Measurements from ENCODE around the gene EXOSC1. TPM values are rescaled to one million over a fixed set of nuclear protein-coding genes. Genes with fewer than 3 reads are reported as not detected.

The EXOSC1 gene
- total and polyA plus RNA-seq, 4 donors = 11.2 to 25.9 (median 14.5) TPM

GRCh38 chr10:97434557-97434956 lies 11.2 kb downstream of the EXOSC1 start (continued):
- TF ChIP-seq GABPA (IDR thresholded peaks at IDR 0.05 in 1 of 2, conservative IDR thresholded peaks at IDR 0.05 in 1 of 2) = no peak
- TF ChIP-seq MAX (IDR thresholded peaks at IDR 0.05) = no peak
- no peak for TF ChIP-seq REST (IDR thresholded peaks at IDR 0.05)
- TF ChIP-seq HNF4A (conservative IDR thresholded peaks at IDR 0.05) = no peak
- TF ChIP-seq EGR1 (IDR thresholded peaks at IDR 0.05; ENCODE audit: low read depth in 2 of 2) = no peak

- Histone ChIP-seq H3K36me3 (ENCODE audit: control insufficient read depth in 4 of 4, insufficient read depth in 3 of 4, low read depth in 1 of 4, low read length in 3 of 4) (peaks cover 3 to 51% (median 39%) of the 10 kb centered on the region in 4 donors), H3K27me3 (ENCODE audit: control insufficient read depth in 4 of 4, insufficient read depth in 4 of 4, low read length in 3 of 4) (no peaks in the 10 kb centered on the region), H3K9ac (ENCODE audit: low read depth in 1 of 2, low read length in 2 of 2) (no peak overlapping the region), H3K4me3 (ENCODE audit: low read depth in 1 of 3, low read length in 3 of 3) (no peak overlapping the region), H3K4me1 (ENCODE audit: control insufficient read depth in 4 of 4, insufficient read depth in 4 of 4, low read length in 3 of 4) (peaks cover 0 to 4% (median 2%) of the 10 kb centered on the region in 4 donors), H3K9me3 (ENCODE audit: control insufficient read depth in 4 of 4, low read length in 3 of 4) (no peaks in the 10 kb centered on the region), H3K27ac (ENCODE audit: low read depth in 1 of 2, low read length in 2 of 2) (no peak overlapping the region)
- no peak for TF ChIP-seq HNF4G (IDR thresholded peaks at IDR 0.05)
- DNase-seq (ENCODE audit: low spot score) = no peak
These were observed 11.8 kb downstream of the EXOSC1 start for GRCh38 chr10:97434055-97434454.

- Histone ChIP-seq H3K27ac (ENCODE audit: low read depth in 1 of 2, low read length in 2 of 2) (no peak overlapping the region), H3K4me3 (ENCODE audit: low read depth in 1 of 3, low read length in 3 of 3) (no peak overlapping the region), H3K27me3 (ENCODE audit: control insufficient read depth in 4 of 4, insufficient read depth in 4 of 4, low read length in 3 of 4) (no peaks in the 10 kb centered on the region), H3K4me1 (ENCODE audit: control insufficient read depth in 4 of 4, insufficient read depth in 4 of 4, low read length in 3 of 4) (peaks cover 2 to 20% (median 13%) of the 10 kb centered on the region in 4 donors), H3K9me3 (ENCODE audit: control insufficient read depth in 4 of 4, low read length in 3 of 4) (no peaks in the 10 kb centered on the region), H3K36me3 (ENCODE audit: control insufficient read depth in 4 of 4, insufficient read depth in 3 of 4, low read depth in 1 of 4, low read length in 3 of 4) (peaks cover 2 to 27% (median 21%) of the 10 kb centered on the region in 4 donors), H3K9ac (ENCODE audit: low read depth in 1 of 2, low read length in 2 of 2) (no peak overlapping the region)
- no peak for DNase-seq (ENCODE audit: low spot score)
- TF ChIP-seq, protein P1, sequence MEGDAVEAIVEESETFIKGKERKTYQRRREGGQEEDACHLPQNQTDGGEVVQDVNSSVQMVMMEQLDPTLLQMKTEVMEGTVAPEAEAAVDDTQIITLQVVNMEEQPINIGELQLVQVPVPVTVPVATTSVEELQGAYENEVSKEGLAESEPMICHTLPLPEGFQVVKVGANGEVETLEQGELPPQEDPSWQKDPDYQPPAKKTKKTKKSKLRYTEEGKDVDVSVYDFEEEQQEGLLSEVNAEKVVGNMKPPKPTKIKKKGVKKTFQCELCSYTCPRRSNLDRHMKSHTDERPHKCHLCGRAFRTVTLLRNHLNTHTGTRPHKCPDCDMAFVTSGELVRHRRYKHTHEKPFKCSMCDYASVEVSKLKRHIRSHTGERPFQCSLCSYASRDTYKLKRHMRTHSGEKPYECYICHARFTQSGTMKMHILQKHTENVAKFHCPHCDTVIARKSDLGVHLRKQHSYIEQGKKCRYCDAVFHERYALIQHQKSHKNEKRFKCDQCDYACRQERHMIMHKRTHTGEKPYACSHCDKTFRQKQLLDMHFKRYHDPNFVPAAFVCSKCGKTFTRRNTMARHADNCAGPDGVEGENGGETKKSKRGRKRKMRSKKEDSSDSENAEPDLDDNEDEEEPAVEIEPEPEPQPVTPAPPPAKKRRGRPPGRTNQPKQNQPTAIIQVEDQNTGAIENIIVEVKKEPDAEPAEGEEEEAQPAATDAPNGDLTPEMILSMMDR (IDR thresholded peaks at IDR 0.05; ENCODE audit: low read depth, low read length, missing input control) = no peak
- TF ChIP-seq HNF4G (IDR thresholded peaks at IDR 0.05) (no peak), MAX (IDR thresholded peaks at IDR 0.05) (no peak), TAF1 (conservative IDR thresholded peaks at IDR 0.05) (no peak), JUND (IDR thresholded peaks at IDR 0.05) (no peak), ATF3 (IDR thresholded peaks at IDR 0.05) (no peak), RAD21 (IDR thresholded peaks at IDR 0.05) (no peak), NR2F2 (IDR thresholded peaks at IDR 0.05) (no peak), FOXA1 (IDR thresholded peaks at IDR 0.05) (no peak), YY1 (IDR thresholded peaks at IDR 0.05) (no peak), FOXA2 (IDR thresholded peaks at IDR 0.05) (no peak), EGR1 (IDR thresholded peaks at IDR 0.05; ENCODE audit: low read depth in 2 of 2) (no peak), ZBTB33 (IDR thresholded peaks at IDR 0.05) (no peak), GABPA (IDR thresholded peaks at IDR 0.05 in 1 of 2, conservative IDR thresholded peaks at IDR 0.05 in 1 of 2) (no peak), REST (IDR thresholded peaks at IDR 0.05) (no peak), RXRA (IDR thresholded peaks at IDR 0.05) (no peak), SP1 (IDR thresholded peaks at IDR 0.05) (no peak)
- 79% methylated on average over 4 of the region's 4 CpGs for WGBS
These were observed 17.2 kb downstream of the EXOSC1 start for GRCh38 chr10:97428572-97428981.

Data from liver (tissue), 9 donors.